Testis (tissue), 3 donors: ENCODE results near the gene PUS3. TPM values are rescaled to one million over a fixed set of nuclear protein-coding genes. Genes with fewer than 3 reads are reported as not detected.

Experiments used
- DNase-seq: peaks from one replicate; pipeline ENCODE4 v3.0.0-alpha.2; 2019
- H3K27ac ChIP-seq, 2 donors: fragments of 200-600 bp; sonication (generic); one replicate each; pipeline ENCODE4 v1.5.1; 2019
- H3K27me3 ChIP-seq: fragments of 200-600 bp; sonication (generic); one replicate; pipeline ENCODE4 v1.5.1; 2019
- H3K36me3 ChIP-seq: fragments of 200-600 bp; sonication (generic); one replicate; pipeline ENCODE4 v1.5.1; 2017; ENCODE audit warnings: low read depth; ENCODE audit errors: missing control alignments
- H3K4me1 ChIP-seq: fragments of 200-600 bp; sonication (generic); one replicate; pipeline ENCODE4 v1.5.1; 2019
- H3K4me3 ChIP-seq, 2 donors: fragments of 200-600 bp; sonication (generic); one replicate each; pipeline ENCODE4 v1.5.1; 2017 to 2019
- H3K9me3 ChIP-seq: fragments of 200-600 bp; sonication (generic); one replicate; pipeline ENCODE4 v1.5.1; 2017
- CTCF ChIP-seq, 3 experiments: fragments of 450-650 bp in 2 of 3; fragments of 200-600 bp in 1 of 3; sonication (generic) in 1 of 3; IDR thresholded peaks; one replicate each; pipeline ENCODE4 v1.5.1; 2016 to 2019; ENCODE audit warnings: antibody characterized with exemption in 3 of 3, mild to moderate bottlenecking in 2 of 3, moderate library complexity in 1 of 3
- POLR2A ChIP-seq: fragments of 450-650 bp; IDR thresholded peaks from one replicate; pipeline ENCODE4 v1.6.1; 2017; ENCODE audit warnings: antibody characterized with exemption, mild to moderate bottlenecking, moderate library complexity
- WGBS, 2 donors: methylation state at CpG; one replicate each; pipeline ENCODE4 v1.1.5; 2018; 5-methylcytosine and 5-hydroxymethylcytosine counted together
- intact Hi-C: fragments of 100-400 bp; cut with DNase I; formaldehyde crosslinking; loops from one replicate; pipeline ENCODE4 v1.15.1; 2023; ENCODE audit warnings: low total_unique reads
- polyA plus RNA-seq: library from polyadenylated mRNA; stranded (reverse); fragments of 350-450 nt; fragmentation: Illumina TruSeq; extraction: RNeasy Lipid Tissue Mini Kit (QIAGEN cat#74804); gene quantifications from one replicate; pipeline ENCODE4 v1.2.3, GENCODE V29; 2014; ENCODE audit warnings: low read depth, low replicate concordance; ENCODE audit not compliant: insufficient read depth
- total RNA-seq, 2 donors: library from RNA; depleted of rRNA; stranded (reverse); fragments of >200 nt; gene quantifications; one replicate each; pipeline ENCODE4 v1.2.3, GENCODE V29; 2016

PUS3 gene
- total and polyA plus RNA-seq, 3 donors from 2014 or later: 6.1 to 9.4 (median 8.4) TPM

GRCh38 chr11:125930076-125930450, 27.1 kb upstream of the PUS3 start:
- WGBS, 2 donors: 93 to 94% methylated on average over 11 of the region's 11 CpGs
- H3K27ac ChIP-seq: no peak overlapping the region
- H3K36me3 ChIP-seq: no peaks in the 10 kb centered on the region
- DNase-seq: no peak
- no peak overlapping the region for H3K4me3 ChIP-seq
- intact Hi-C loops: no loop called here
- H3K4me1 ChIP-seq: no peaks in the 10 kb centered on the region
- H3K27me3 ChIP-seq: no peaks in the 10 kb centered on the region
- H3K9me3 ChIP-seq: no peaks in the 10 kb centered on the region
- TF ChIP-seq POLR2A: no peak

DNA sequence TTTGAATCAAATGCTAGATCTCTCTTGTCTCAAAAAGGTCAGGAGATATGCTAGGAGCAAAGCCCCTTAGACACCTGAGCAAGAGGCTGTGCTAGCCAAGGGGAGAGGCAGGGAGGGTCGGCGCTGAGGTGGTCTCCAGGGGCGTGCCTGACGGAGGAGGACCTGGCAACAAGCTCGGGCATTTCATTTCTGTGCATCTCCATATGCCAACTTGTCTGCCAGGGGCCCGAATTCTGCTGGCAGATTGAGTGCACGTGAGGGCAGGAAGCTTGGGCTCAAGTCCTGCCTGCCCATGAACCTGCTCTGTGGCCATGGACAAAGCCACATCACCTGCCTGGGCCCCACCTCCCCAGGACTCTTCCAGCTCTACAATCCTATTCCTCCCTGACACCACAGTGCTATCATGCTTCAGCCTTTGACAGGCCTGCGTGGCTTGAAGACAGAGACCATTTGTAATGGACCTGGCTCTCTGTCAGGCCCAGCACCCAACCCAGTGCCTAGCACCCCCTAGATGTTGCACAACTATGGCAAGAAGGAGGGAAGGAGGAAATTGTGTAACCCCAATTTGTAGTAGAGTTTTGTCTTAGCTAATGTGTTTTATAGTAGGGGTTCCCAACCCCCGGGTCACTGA, 26.6 kb upstream of the PUS3 start:
- intact Hi-C loops: no loop called here
- DNase-seq: no peak
- Histone ChIP-seq H3K27ac (no peak overlapping the region), H3K9me3 (no peaks in the 10 kb centered on the region), H3K36me3 (no peaks in the 10 kb centered on the region), H3K4me1 (no peaks in the 10 kb centered on the region), H3K27me3 (no peaks in the 10 kb centered on the region), H3K4me3 (no peak overlapping the region)
- WGBS, 2 donors: 87 to 89% methylated on average over 9 of the region's 9 CpGs
- TF ChIP-seq CTCF (IDR thresholded peaks at IDR 0.05): no peak
- TF ChIP-seq POLR2A: no peak

- intact Hi-C loops: no loop called here
- WGBS, 2 donors: 93 to 97% methylated on average over 12 of the region's 12 CpGs
Observed at GRCh38 chr11:125926682-125927081, 23.7 kb upstream of the PUS3 start.

DNA sequence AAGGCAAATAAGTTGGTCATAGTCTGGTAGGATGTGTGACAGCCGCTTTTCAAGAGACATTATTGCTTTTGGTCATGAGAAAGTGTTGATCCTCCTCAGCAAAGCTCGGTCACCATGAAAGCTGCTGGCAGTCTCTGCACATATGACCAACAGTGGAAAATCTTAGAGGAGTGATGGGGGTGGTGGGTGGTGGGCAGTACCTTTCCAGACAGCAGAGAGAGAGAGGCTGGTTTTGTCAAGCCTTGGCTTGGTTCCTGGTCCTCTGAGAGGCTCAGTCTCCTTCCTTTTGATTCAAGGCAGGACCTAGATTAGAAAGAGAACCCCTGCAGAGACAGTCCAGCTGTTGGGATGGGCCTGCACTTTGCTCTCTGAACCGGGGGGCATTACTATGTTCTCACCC, 22.8 kb upstream of the PUS3 start:
- Histone ChIP-seq H3K4me3 (no peak overlapping the region), H3K36me3 (no peaks in the 10 kb centered on the region), H3K9me3 (no peaks in the 10 kb centered on the region), H3K4me1 (no peaks in the 10 kb centered on the region), H3K27me3 (no peaks in the 10 kb centered on the region), H3K27ac (no peak overlapping the region)
- intact Hi-C loops: no loop called here
- no peak for DNase-seq
- TF ChIP-seq CTCF (IDR thresholded peaks at IDR 0.05): no peak
- no peak for TF ChIP-seq POLR2A
- WGBS, 2 donors: 72 to 93% methylated on average over 2 to 3 of the region's 3 CpGs

More at GRCh38 chr11:125926682-125927081, 23.7 kb upstream of the PUS3 start:
- no peaks in the 10 kb centered on the region for H3K9me3 ChIP-seq
- no peak overlapping the region for H3K27ac ChIP-seq
- H3K4me1 ChIP-seq: no peaks in the 10 kb centered on the region
- no peak for TF ChIP-seq CTCF (IDR thresholded peaks at IDR 0.05)
- TF ChIP-seq POLR2A: no peak
- no peaks in the 10 kb centered on the region for H3K27me3 ChIP-seq
- no peak for DNase-seq
- no peaks in the 10 kb centered on the region for H3K36me3 ChIP-seq
- H3K4me3 ChIP-seq: no peak overlapping the region

- Histone ChIP-seq H3K4me1 (no peaks in the 10 kb centered on the region), H3K27ac (no peak overlapping the region), H3K4me3 (no peak overlapping the region), H3K27me3 (no peaks in the 10 kb centered on the region), H3K36me3 (no peaks in the 10 kb centered on the region), H3K9me3 (no peaks in the 10 kb centered on the region)
- no peak for DNase-seq
- 58 to 69% methylated on average over 6 of the region's 6 CpGs for WGBS, 2 donors
- intact Hi-C loops: no loop called here
- TF ChIP-seq CTCF (IDR thresholded peaks at IDR 0.05) (no peak), POLR2A (no peak)
Observed at GRCh38 chr11:125925247-125925740, 22.3 kb upstream of the PUS3 start.
